ENCODE measurements around the gene TSPAN31. TPM values are rescaled to one million over a fixed set of nuclear protein-coding genes. Genes with fewer than 3 reads are reported as not detected.

The TSPAN31 gene
- total RNA-seq, 4 donors from 2014 or later: 47.1 to 115 (median 80.1) TPM

DNA sequence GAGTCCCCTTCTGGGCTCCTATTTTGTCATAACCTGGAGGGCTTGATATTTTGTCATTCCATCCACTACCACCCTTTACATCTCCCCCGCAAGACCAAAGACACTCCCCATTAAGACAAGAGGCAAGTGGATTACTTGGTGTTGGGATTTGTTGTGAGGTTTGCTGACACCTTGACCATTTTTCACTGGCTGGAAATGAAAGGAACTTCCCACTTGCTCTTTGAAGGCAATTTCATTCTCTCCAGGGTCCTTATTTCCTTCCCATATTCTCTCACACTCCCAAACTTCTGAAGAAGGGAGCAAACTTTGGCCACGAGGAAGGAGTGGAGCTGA lies 21.2 kb upstream of the TSPAN31 start:
- peaks cover 0 to 5% of the 10 kb centered on the region in 2 donors for H3K27me3 ChIP-seq
- no peak overlapping the region for H3K4me3 ChIP-seq
- H3K27ac ChIP-seq: no peak overlapping the region
- no peak for DNase-seq (ENCODE audit: low spot score in 2 of 2)
- H3K9me3 ChIP-seq: no peaks in the 10 kb centered on the region
- TF ChIP-seq, protein P1, sequence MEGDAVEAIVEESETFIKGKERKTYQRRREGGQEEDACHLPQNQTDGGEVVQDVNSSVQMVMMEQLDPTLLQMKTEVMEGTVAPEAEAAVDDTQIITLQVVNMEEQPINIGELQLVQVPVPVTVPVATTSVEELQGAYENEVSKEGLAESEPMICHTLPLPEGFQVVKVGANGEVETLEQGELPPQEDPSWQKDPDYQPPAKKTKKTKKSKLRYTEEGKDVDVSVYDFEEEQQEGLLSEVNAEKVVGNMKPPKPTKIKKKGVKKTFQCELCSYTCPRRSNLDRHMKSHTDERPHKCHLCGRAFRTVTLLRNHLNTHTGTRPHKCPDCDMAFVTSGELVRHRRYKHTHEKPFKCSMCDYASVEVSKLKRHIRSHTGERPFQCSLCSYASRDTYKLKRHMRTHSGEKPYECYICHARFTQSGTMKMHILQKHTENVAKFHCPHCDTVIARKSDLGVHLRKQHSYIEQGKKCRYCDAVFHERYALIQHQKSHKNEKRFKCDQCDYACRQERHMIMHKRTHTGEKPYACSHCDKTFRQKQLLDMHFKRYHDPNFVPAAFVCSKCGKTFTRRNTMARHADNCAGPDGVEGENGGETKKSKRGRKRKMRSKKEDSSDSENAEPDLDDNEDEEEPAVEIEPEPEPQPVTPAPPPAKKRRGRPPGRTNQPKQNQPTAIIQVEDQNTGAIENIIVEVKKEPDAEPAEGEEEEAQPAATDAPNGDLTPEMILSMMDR (IDR thresholded peaks at IDR 0.05): no peak
- TF ChIP-seq EP300 (IDR thresholded peaks at IDR 0.05): no peak
- TF ChIP-seq POLR2A (IDR thresholded peaks at IDR 0.05): no peak
- 63 to 71% methylated on average over 2 of the region's 2 CpGs for WGBS, 2 donors
- H3K36me3 ChIP-seq: peaks cover 0 to 37% (median 10%) of the 10 kb centered on the region in 3 donors
- peaks cover 0 to 22% (median 0%) of the 10 kb centered on the region in 4 donors for H3K4me1 ChIP-seq

GRCh38 chr12:57724003-57724935 lies 20.6 kb upstream of the TSPAN31 start:
- Histone ChIP-seq H3K4me1 (peaks cover 0 to 22% (median 0%) of the 10 kb centered on the region in 4 donors), H3K36me3 (peaks cover 0 to 30% (median 10%) of the 10 kb centered on the region in 3 donors), H3K9me3 (no peaks in the 10 kb centered on the region), H3K27me3 (peaks cover 0 to 5% of the 10 kb centered on the region in 2 donors), H3K4me3 (no peak overlapping the region), H3K27ac (no peak overlapping the region)
- TF ChIP-seq POLR2A (IDR thresholded peaks at IDR 0.05) (no peak), EP300 (IDR thresholded peaks at IDR 0.05) (no peak)
- TF ChIP-seq, protein P1 (IDR thresholded peaks at IDR 0.05): no peak
- 75 to 87% methylated on average over 12 of the region's 12 CpGs for WGBS, 2 donors
- no peak for DNase-seq (ENCODE audit: low spot score in 2 of 2)

- DNase-seq (ENCODE audit: low spot score in 2 of 2): no peak
- 53 to 68% methylated on average over 10 to 11 of the region's 11 CpGs for WGBS, 2 donors
- H3K4me3 ChIP-seq: no peak overlapping the region
These were observed 19.7 kb upstream of the TSPAN31 start for GRCh38 chr12:57724936-57725740.

GRCh38 chr12:57725851-57726150 lies 19.0 kb upstream of the TSPAN31 start:
- WGBS, 2 donors: 53 to 64% methylated on average over 8 to 10 of the region's 10 CpGs
- peaks cover 0 to 5% of the 10 kb centered on the region in 2 donors for H3K27me3 ChIP-seq
- TF ChIP-seq, protein P1 (IDR thresholded peaks at IDR 0.05): no peak
- TF ChIP-seq POLR2A (IDR thresholded peaks at IDR 0.05): no peak
- TF ChIP-seq EP300 (IDR thresholded peaks at IDR 0.05): no peak

More at GRCh38 chr12:57724936-57725740, 19.7 kb upstream of the TSPAN31 start:
- Histone ChIP-seq H3K4me1 (peaks cover 0 to 22% (median 0%) of the 10 kb centered on the region in 4 donors), H3K27ac (no peak overlapping the region), H3K9me3 (no peaks in the 10 kb centered on the region), H3K27me3 (peaks cover 0 to 5% of the 10 kb centered on the region in 2 donors), H3K36me3 (peaks cover 0 to 22% (median 9%) of the 10 kb centered on the region in 3 donors)
- TF ChIP-seq, protein P1 (IDR thresholded peaks at IDR 0.05): no peak
- no peak for TF ChIP-seq POLR2A (IDR thresholded peaks at IDR 0.05)
- TF ChIP-seq EP300 (IDR thresholded peaks at IDR 0.05): no peak

More at GRCh38 chr12:57725851-57726150, 19.0 kb upstream of the TSPAN31 start:
- Histone ChIP-seq H3K4me1 (peaks cover 0 to 22% (median 0%) of the 10 kb centered on the region in 4 donors), H3K36me3 (peaks cover 0 to 15% (median 3%) of the 10 kb centered on the region in 3 donors), H3K4me3 (peak overlapping the region; percentile 49 to 76 (median 54)), H3K9me3 (no peaks in the 10 kb centered on the region), H3K27ac (peak overlapping the region in 2 of 4 donors; percentile 42 to 66)
- DNase-seq (ENCODE audit: low spot score in 2 of 2): no peak
